Immature natural killer cell (primary cell): ENCODE results near the gene WDR11. TPM values are rescaled to one million over a fixed set of nuclear protein-coding genes. Genes with fewer than 3 reads are reported as not detected.
"Not testable (repeated sequence)": the region's sequence is repeated elsewhere in the genome, so short reads cannot be mapped to it uniquely, and the experiment has no call there.

Experiments used
- DNase-seq, 3 donors: peaks; one replicate each; pipeline ENCODE4 v3.0.0; 2022; ENCODE audit warnings: mixed read lengths in 1 of 3
- H3K27ac Mint-ChIP-seq, 6 donors: one replicate each; pipeline ENCODE4 v1.8.0; 2020; ENCODE audit warnings: mixed read lengths in 6 of 6, mild to moderate bottlenecking in 5 of 6, inconsistent platforms in 4 of 6, moderate library complexity in 3 of 6
- H3K27me3 Mint-ChIP-seq, 3 donors: one replicate each; pipeline ENCODE4 v1.8.0; 2020 to 2021; ENCODE audit warnings: low read depth in 3 of 3, mild to moderate bottlenecking in 3 of 3, mixed read lengths in 3 of 3, moderate library complexity in 3 of 3, inconsistent platforms in 1 of 3
- H3K36me3 Mint-ChIP-seq, 3 donors: one replicate each; pipeline ENCODE4 v1.8.0; 2020; ENCODE audit warnings: mixed read lengths in 3 of 3, inconsistent platforms in 2 of 3, mild to moderate bottlenecking in 2 of 3
- H3K4me1 Mint-ChIP-seq, 2 donors: one replicate each; pipeline ENCODE4 v1.8.0; 2020; ENCODE audit warnings: inconsistent platforms in 2 of 2, mild to moderate bottlenecking in 2 of 2, mixed read lengths in 2 of 2, moderate library complexity in 1 of 2
- H3K4me3 Mint-ChIP-seq, 5 donors: one replicate each; pipeline ENCODE4 v1.8.0; 2020; ENCODE audit warnings: mild to moderate bottlenecking in 5 of 5, mixed read lengths in 5 of 5, inconsistent platforms in 3 of 5, moderate library complexity in 3 of 5
- H3K9me3 Mint-ChIP-seq, 6 donors: one replicate each; pipeline ENCODE4 v1.8.0; 2020; ENCODE audit warnings: mild to moderate bottlenecking in 6 of 6, mixed read lengths in 6 of 6, inconsistent platforms in 4 of 6, moderate library complexity in 3 of 6
- polyA plus RNA-seq, 3 donors: library from polyadenylated mRNA; unstranded; fragments of 300-500 nt; fragmentation: Illumina TruSeq; gene quantifications; one replicate each; pipeline ENCODE4 v1.2.3, GENCODE V29; 2021

The WDR11 gene
- polyA plus RNA-seq, 3 donors from 2014 or later: 22.0 to 31.9 (median 22.2) TPM

DNA sequence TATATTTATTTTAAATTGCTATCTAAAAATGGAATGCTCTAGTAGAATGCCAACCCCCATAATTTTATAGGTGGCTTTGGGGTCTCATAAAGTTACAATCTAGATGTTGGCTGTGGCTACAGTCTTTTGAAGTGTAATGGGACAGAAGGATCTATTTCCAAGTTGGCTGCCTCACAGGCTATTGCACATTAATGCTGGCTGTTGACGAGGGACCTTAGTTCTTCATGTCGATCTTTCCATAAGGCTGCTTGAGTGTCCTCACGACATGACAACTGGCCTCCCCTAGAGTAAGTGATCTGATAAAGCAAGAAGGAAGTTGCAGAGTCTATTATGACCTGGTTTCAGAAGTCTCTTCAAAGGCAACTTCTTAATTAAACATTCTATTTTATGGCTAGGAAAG lies 36.3 kb downstream of the WDR11 start:
- Mint-ChIP-seq H3K27me3 (peaks cover 0 to 1% (median 0%) of the 10 kb centered on the region in 3 donors), H3K4me3 (no peak overlapping the region), H3K4me1 (no peaks in the 10 kb centered on the region), H3K9me3 (no peaks in the 10 kb centered on the region), H3K27ac (peak overlapping the region in 1 of 6 donors; percentile 14), H3K36me3 (peaks cover 43 to 63% (median 43%) of the 10 kb centered on the region in 3 donors)
- DNase-seq: no peak

DNA sequence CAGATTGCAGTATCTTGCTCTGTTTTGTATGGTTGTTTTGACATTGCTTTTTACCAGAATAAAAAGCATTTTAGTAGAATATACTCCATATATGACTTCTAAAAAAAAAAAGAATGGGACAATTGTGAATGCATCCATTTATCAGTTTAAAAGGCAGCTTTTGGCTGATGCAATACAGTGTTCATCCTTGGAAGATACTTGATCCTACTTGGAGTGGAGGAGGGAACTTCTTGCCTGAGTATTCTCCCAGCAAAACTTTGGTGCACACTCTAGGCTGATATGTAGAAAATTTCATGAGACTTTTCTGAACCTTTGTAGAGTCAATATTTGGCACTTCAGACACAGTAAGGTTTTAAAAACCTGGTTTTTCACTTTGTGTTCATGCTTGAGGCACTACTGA lies 40.2 kb downstream of the WDR11 start:
- Mint-ChIP-seq H3K4me1 (no peaks in the 10 kb centered on the region), H3K4me3 (no peak overlapping the region), H3K27me3 (no peaks in the 10 kb centered on the region), H3K36me3 (peaks cover 32 to 58% (median 44%) of the 10 kb centered on the region in 3 donors), H3K9me3 (no peaks in the 10 kb centered on the region), H3K27ac (no peak overlapping the region)
- DNase-seq: no peak

DNA sequence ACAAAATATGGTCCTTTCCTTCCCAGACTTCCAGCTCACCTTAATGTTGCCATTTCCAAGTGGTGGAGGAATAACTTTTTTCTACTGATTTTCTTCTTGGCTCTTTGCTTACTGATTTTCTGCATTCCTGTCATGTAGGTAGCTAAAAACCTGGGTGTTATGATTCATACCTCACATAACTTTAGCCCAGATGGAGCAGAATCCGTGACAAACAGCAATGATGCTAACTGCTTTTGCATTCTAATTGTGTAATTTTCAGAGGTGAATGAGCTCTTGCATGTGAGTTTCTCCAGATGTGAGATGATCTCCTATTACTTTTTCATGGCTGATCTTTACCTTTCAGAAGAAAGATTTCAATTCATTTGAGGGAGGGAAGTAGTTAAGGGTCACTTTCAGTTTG lies 43.4 kb downstream of the WDR11 start:
- no peak overlapping the region for H3K27ac Mint-ChIP-seq
- no peak overlapping the region for H3K4me3 Mint-ChIP-seq
- peaks cover 25 to 45% (median 32%) of the 10 kb centered on the region in 3 donors for H3K36me3 Mint-ChIP-seq
- no peaks in the 10 kb centered on the region for H3K4me1 Mint-ChIP-seq
- no peak for DNase-seq
- no peaks in the 10 kb centered on the region for H3K9me3 Mint-ChIP-seq
- H3K27me3 Mint-ChIP-seq: no peaks in the 10 kb centered on the region

DNA sequence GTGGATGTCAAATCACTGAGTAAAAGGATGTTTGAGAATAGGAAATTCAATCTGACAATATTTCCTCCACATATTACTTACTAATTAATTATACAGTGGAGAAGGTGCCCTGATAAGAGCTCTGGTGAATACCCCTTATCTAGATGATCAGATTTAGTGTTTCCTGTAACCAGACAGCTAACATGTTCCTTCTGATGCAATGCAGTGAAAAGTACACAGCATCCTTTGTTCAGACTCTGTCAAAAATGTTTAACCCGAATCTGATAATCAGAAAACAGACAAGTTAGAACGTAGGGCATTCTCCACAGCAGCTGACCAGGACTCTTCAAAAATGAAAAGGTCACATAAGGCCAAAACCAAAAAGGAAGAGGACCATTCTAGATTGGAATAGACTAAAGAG lies 46.2 kb downstream of the WDR11 start:
- H3K27ac Mint-ChIP-seq: no peak overlapping the region
- peaks cover 0 to 1% (median 0%) of the 10 kb centered on the region in 3 donors for H3K27me3 Mint-ChIP-seq
- H3K4me3 Mint-ChIP-seq: no peak overlapping the region
- DNase-seq: no peak
- H3K9me3 Mint-ChIP-seq: no peaks in the 10 kb centered on the region
- peaks cover 26 to 51% (median 34%) of the 10 kb centered on the region in 3 donors for H3K36me3 Mint-ChIP-seq
- H3K4me1 Mint-ChIP-seq: no peaks in the 10 kb centered on the region

DNA sequence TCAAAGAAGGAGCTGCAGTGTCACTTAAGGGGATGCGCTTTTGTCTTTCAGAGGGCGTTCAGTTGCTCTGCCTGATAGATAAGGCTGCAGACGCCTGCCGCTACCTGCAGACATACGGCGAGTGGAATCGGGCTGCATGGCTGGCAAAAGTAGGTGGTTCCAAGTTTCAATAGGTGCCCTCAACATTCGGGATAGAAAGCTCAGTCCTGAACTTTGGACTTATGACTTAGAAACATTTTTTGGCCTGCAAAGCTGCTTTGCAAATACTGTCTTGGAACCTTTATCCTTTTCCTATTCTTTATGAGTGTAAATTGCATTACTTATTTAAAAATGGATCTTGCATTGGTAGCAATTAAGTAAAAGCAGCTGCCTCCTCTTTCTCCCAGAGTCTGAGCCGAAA lies 54.1 kb downstream of the WDR11 start:
- Mint-ChIP-seq H3K4me1 (no peaks in the 10 kb centered on the region), H3K27me3 (peaks cover 0 to 2% (median 0%) of the 10 kb centered on the region in 3 donors), H3K27ac (no peak overlapping the region), H3K9me3 (peaks cover 0 to 5% (median 2%) of the 10 kb centered on the region in 6 donors), H3K36me3 (peaks cover 72 to 91% (median 72%) of the 10 kb centered on the region in 3 donors), H3K4me3 (no peak overlapping the region)
- no peak for DNase-seq

DNA sequence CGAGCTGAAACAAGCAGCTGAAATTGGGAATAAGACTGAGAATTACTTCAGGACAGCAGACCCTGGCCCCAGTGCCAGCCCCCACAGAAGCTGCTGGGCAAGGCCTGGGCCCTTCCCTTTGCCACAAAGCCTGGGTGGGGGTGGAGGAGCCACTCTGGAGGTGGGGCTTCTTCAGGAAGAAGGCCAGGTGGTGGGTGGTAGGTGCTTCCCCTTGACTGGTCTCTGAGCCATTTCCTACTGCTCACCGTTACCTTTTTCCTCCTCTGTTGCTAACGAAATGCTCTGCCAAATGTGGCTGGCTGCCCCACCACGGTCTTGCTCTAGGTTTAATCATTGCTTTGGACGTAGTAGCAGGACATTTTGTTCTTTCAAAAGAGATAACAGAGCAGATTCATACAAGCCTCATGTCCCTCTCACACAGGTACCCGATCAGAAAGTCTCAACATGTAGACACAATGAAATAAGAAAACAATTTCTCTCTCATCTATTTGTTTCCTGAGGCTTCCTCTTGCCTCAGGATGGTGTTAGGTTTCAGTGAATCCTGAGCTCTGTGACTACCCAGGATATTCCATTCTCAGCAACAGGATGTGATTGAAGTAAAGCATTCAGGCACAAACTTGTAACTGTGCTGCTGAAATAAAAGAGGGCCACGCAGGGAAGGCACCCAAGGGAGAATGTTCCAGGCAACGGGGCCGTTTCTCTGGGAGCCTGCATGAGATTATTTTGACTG lies 66.5 kb downstream of the WDR11 start:
- Mint-ChIP-seq H3K9me3 (peaks cover 2 to 16% (median 13%) of the 10 kb centered on the region in 6 donors), H3K36me3 (peaks cover 0 to 2% (median 0%) of the 10 kb centered on the region in 3 donors), H3K27me3 (no peaks in the 10 kb centered on the region), H3K27ac (no peak overlapping the region), H3K4me1 (no peaks in the 10 kb centered on the region), H3K4me3 (no peak overlapping the region)
- DNase-seq: no peak

DNA sequence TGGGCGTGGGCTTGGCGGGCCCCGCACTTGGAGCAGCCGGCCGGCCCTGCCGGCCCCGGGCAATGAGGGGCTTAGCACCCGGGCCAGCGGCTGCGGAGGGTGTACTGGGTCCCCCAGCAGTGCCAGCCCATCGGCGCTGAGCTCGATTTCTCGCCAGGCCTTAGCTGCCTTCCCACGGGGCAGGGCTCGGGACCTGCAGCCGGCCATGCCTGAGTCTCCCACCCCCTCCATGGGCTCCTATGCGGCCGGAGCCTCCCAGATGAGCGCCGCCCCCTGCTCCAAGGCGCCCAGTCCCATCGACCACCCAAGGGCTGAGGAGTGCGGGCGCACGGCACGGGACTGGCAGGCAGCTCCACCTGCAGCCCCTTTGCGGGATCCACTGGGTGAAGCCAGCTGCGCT lies 72.7 kb downstream of the WDR11 start:
- not testable (repeated sequence) for H3K27me3 Mint-ChIP-seq, H3K36me3 Mint-ChIP-seq, H3K27ac Mint-ChIP-seq, H3K4me1 Mint-ChIP-seq, H3K4me3 Mint-ChIP-seq, H3K9me3 Mint-ChIP-seq, DNase-seq

DNA sequence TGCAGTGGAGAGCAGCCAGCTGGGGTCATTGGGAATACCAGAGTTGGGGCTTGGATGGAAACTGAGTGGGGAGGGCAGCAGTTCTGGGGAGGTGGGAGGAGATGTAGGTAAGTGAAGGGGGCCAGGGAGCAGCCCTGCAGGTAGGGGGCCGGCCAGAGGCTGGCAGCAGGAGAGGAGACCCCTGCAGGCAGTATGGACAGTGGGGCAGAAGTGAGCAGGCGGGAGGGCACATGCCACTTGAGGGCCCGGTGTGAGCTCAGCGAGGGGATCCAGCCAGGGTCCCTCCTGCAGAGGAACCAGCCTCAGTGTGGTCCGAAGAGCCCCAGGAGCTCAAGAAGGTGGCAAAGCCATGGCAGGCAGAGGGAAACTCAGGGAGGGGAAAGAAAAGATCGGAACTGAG lies 75.4 kb downstream of the WDR11 start:
- Mint-ChIP-seq H3K27me3 (peaks cover 0 to 2% (median 2%) of the 10 kb centered on the region in 3 donors), H3K4me1 (no peaks in the 10 kb centered on the region), H3K9me3 (peaks cover 0 to 4% (median 0%) of the 10 kb centered on the region in 6 donors), H3K27ac (no peak overlapping the region), H3K4me3 (no peak overlapping the region), H3K36me3 (no peaks in the 10 kb centered on the region)
- no peak for DNase-seq

DNA sequence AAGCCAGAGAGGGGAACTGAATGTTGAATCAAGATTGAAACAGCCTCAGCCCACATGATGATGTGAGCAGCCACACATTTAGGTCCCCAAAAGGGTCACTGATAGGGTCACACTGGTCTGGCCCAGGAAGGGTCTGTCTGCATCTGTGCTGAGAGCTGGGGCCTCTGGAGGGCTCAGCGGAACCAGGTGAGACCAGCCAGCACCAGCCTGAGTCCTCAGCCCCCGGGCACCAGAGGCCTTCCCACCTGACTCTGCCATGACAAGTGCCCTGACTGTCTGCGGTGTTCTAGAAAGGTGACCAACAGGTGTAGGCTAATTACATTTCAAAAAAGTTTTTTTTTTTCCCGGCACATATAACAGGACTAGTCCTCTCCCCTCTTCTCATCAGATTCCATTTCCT lies 76.2 kb downstream of the WDR11 start:
- H3K27me3 Mint-ChIP-seq: peaks cover 0 to 3% (median 2%) of the 10 kb centered on the region in 3 donors
- H3K4me3 Mint-ChIP-seq: no peak overlapping the region
- H3K9me3 Mint-ChIP-seq: peaks cover 0 to 2% (median 0%) of the 10 kb centered on the region in 6 donors
- H3K4me1 Mint-ChIP-seq: no peaks in the 10 kb centered on the region
- DNase-seq: no peak
- H3K27ac Mint-ChIP-seq: no peak overlapping the region
- no peaks in the 10 kb centered on the region for H3K36me3 Mint-ChIP-seq

DNA sequence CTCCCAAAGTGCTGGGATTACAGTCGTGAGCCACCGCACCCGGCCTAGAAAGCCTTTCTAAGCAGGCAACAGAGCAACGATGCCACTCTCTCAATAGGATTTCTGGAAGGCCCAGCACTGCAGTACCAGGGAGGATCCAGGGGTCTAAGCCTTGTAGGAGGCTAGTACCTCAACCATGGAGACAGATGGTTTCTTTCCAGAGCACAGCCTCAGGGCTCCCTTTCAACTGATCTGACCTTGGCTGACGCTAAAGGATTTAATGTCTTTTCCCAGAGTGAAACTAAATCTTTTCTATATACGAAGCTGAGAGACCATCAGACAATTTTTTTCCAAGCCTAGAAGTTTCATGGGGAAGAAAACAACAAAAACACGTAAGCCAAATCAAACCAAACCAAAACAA lies 78.0 kb downstream of the WDR11 start:
- Mint-ChIP-seq H3K4me3 (no peak overlapping the region), H3K9me3 (no peaks in the 10 kb centered on the region), H3K4me1 (no peaks in the 10 kb centered on the region), H3K27me3 (peaks cover 0 to 3% (median 2%) of the 10 kb centered on the region in 3 donors), H3K27ac (no peak overlapping the region), H3K36me3 (no peaks in the 10 kb centered on the region)
- no peak for DNase-seq

DNA sequence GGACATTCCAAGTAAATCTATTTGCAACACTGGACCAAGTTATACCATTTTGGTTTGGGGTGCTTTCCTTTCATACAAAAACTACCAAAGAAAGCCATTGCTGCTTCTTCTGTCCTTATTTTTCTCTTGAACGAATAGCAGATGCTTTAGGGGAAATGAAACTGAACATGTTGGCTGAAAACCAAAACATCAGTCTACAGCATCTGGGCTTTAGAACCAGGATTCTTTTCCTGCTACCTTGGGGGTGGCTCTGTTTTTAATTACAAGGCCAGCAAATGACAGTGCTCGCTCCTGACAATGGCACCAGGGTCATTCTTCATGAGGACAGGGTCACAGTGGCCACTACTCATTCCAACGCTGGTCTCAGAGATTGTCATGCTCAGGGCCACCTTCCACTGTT lies 80.3 kb downstream of the WDR11 start:
- no peak for DNase-seq
- no peak overlapping the region for H3K4me3 Mint-ChIP-seq
- H3K9me3 Mint-ChIP-seq: no peaks in the 10 kb centered on the region
- H3K36me3 Mint-ChIP-seq: no peaks in the 10 kb centered on the region
- H3K4me1 Mint-ChIP-seq: no peaks in the 10 kb centered on the region
- H3K27me3 Mint-ChIP-seq: peaks cover 0 to 3% (median 2%) of the 10 kb centered on the region in 3 donors
- H3K27ac Mint-ChIP-seq: no peak overlapping the region

DNA sequence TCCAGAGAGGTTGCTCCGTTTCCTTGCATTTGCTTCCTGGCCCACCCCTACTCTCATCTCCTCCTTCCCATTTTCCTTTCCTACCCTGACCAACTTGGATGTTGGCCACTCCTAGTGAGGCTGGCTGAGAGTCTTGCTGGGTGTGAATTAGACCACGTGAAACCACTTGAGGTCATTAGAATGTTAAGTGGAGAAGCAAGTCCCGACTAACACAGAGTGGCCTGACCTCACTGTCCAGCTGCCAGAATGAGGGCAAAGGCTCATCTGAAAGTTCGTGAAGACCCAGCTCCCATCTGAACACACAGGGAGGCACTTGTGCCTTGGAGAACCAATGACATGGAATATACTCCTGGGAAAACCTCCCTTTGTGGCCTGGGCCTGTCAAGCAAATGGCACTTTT lies 80.8 kb downstream of the WDR11 start:
- no peak for DNase-seq
- no peak overlapping the region for H3K4me3 Mint-ChIP-seq
- H3K27ac Mint-ChIP-seq: no peak overlapping the region
- H3K27me3 Mint-ChIP-seq: peaks cover 0 to 3% (median 0%) of the 10 kb centered on the region in 3 donors
- H3K36me3 Mint-ChIP-seq: no peaks in the 10 kb centered on the region
- H3K4me1 Mint-ChIP-seq: no peaks in the 10 kb centered on the region
- H3K9me3 Mint-ChIP-seq: no peaks in the 10 kb centered on the region

DNA sequence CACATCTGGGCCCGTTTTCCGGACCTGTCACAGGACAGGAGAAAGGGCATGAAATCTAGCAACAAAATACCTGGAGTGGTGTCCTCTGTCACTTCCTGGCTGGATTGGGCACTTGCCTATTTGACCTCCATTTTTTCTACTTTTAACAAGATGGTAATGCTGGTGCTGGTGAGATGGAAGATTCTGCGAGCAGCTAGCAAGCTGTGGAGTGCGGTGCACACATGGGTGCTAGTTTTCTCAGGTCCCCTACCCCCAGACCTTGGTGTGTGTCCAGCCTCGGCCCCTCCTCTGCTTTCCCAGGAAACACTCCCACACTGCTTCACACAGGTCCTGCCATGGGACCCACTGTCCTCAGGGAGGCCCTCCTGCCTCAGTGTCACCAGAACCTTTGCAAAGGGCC lies 87.7 kb downstream of the WDR11 start:
- no peak for DNase-seq
- peaks cover 0 to 4% (median 2%) of the 10 kb centered on the region in 3 donors for H3K27me3 Mint-ChIP-seq
- H3K9me3 Mint-ChIP-seq: no peaks in the 10 kb centered on the region
- H3K4me1 Mint-ChIP-seq: peaks cover 5 to 6% of the 10 kb centered on the region in 2 donors
- no peak overlapping the region for H3K4me3 Mint-ChIP-seq
- no peak overlapping the region for H3K27ac Mint-ChIP-seq
- H3K36me3 Mint-ChIP-seq: no peaks in the 10 kb centered on the region

DNA sequence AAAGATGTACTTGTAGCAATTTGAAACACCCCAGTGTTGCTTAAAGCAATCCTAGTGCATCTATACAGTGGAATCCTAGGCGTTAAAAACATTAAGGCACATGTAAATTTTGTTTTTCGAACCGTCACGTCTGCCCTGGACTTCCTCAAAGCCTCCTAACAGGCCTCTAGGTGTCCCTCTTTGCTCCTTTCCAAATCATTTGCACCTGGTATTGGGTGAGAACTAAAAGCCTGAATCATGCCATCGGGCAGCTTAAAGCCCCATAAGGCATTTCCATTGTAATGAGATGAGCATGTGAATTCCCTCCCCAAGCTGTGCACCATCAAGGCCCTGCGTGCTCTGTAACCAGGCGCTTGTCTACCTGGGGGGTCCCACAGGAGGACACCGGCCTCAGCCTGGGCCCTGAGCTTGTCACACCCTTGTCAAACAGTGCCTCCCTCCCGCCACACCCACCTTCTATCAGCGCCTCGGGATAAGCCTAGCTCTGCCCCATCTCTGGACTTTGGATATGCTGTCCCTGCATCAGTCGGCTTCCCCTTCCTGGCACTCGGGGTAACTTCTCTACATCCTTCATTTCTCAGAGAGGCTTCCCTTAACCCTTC lies 89.2 kb downstream of the WDR11 start:
- H3K4me3 Mint-ChIP-seq: no peak overlapping the region
- peaks cover 5 to 6% of the 10 kb centered on the region in 2 donors for H3K4me1 Mint-ChIP-seq
- H3K27ac Mint-ChIP-seq: no peak overlapping the region
- no peaks in the 10 kb centered on the region for H3K36me3 Mint-ChIP-seq
- H3K9me3 Mint-ChIP-seq: no peaks in the 10 kb centered on the region
- H3K27me3 Mint-ChIP-seq: peaks cover 0 to 6% (median 2%) of the 10 kb centered on the region in 3 donors
- no peak for DNase-seq
